GM21737 (cell line): ENCODE measurements around the gene TCAIM.

ENCODE experiments used
- ATAC-seq: cut with Tn5 transposase; IDR thresholded peaks from one replicate; pipeline ENCODE4 v1.9.1; 2021; ENCODE audit warnings: mild to moderate bottlenecking, moderate library complexity; ENCODE audit not compliant: unreplicated experiment

Gene TCAIM

GRCh38 chr3:44444437-44444836 lies 105.9 kb downstream of the TCAIM start:
- no peak for ATAC-seq

GRCh38 chr3:44444896-44445691 lies 106.5 kb downstream of the TCAIM start:
- ATAC-seq: no peak

GRCh38 chr3:44445786-44446185 lies 107.2 kb downstream of the TCAIM start:
- no peak for ATAC-seq

- ATAC-seq: no peak
Measured at GRCh38 chr3:44446929-44447328, 108.4 kb downstream of the TCAIM start.

- no peak for ATAC-seq
Measured at GRCh38 chr3:44451441-44451840, 112.9 kb downstream of the TCAIM start.

GRCh38 chr3:44454258-44454657 lies 115.7 kb downstream of the TCAIM start:
- ATAC-seq: no peak

GRCh38 chr3:44455318-44455717 lies 116.8 kb downstream of the TCAIM start:
- no peak for ATAC-seq
